ENCODE data around the gene LDB3. TPM values are rescaled to one million over a fixed set of nuclear protein-coding genes. Genes with fewer than 3 reads are reported as not detected.

Gene LDB3
- total RNA-seq, 1 experiment from 2014 or later, result 0.20 TPM

- Histone ChIP-seq H3K9ac (ENCODE audit: low read length) (no peak overlapping the region), H3K27me3 (ENCODE audit: insufficient read depth, low read length) (no peaks in the 10 kb centered on the region), H3K4me1 (ENCODE audit: control insufficient read depth in 1 of 2, insufficient read depth in 2 of 2, low read length in 2 of 2) (peaks cover 8 to 17% of the 10 kb centered on the region in 2 experiments; a peak in 3 of 4 replicates), H3K36me3 (ENCODE audit: control insufficient read depth in 1 of 2, insufficient read depth in 2 of 2, low read length in 2 of 2) (no peaks in the 10 kb centered on the region), H2AFZ (ENCODE audit: low read depth, low read length, poor library complexity, severe bottlenecking) (no peak overlapping the region), H3K27ac (ENCODE audit: low read depth, low read length) (no peak overlapping the region), H3K79me2 (ENCODE audit: insufficient read depth, low read length) (no peaks in the 10 kb centered on the region), H3K9me2 (ENCODE audit: insufficient read depth) (no peaks in the 10 kb centered on the region), H3K4me2 (ENCODE audit: low read length) (no peak overlapping the region), H4K20me1 (ENCODE audit: insufficient read depth) (no peaks in the 10 kb centered on the region), H3K4me3 (replicated peaks in 1 of 2; ENCODE audit: low read depth in 1 of 2, low read length in 2 of 2) (no peak overlapping the region), H3K9me3 (ENCODE audit: control insufficient read depth in 1 of 2, insufficient read depth in 1 of 2, low read depth in 1 of 2, low read length in 2 of 2) (no peaks in the 10 kb centered on the region)
- no peak for DNase-seq (ENCODE audit: low read depth, low spot score)
- no peak for ATAC-seq
- ChIA-PET CTCF (no interaction called here), RAD21 (ENCODE audit: low non-redundant PET in 1 of 2, low total read pairs in 2 of 2, uncharacterized antibody in 2 of 2, unreplicated experiment in 2 of 2) (no interaction called here), POLR2A (interaction anchor here (0.6 kb wide), 1 partner anchor 25 kb away, joined by 5 read pairs; no protein-coding TSS in a partner anchor)
- no TSS peak for BruUV-seq (replicated peaks)
- intact Hi-C loops (cut with micrococcal nuclease), result no loop called here
- no peak for TF ChIP-seq SIN3A (IDR thresholded peaks at IDR 0.05; ENCODE audit: low read depth)
- TF ChIP-seq EZH2 (IDR thresholded peaks at IDR 0.05), result no peak
- TF ChIP-seq JUND (IDR thresholded peaks at IDR 0.05), result no peak
- no peak for TF ChIP-seq ATF3 (IDR thresholded peaks at IDR 0.05)
- no peak for TF ChIP-seq ZFX (IDR thresholded peaks at IDR 0.05)
- no peak for TF ChIP-seq ZNF274 (IDR thresholded peaks at IDR 0.05; ENCODE audit: low read depth, low read length)
- no peak for TF ChIP-seq SRF (IDR thresholded peaks at IDR 0.05; ENCODE audit: low read depth)
- no peak for TF ChIP-seq MAX (IDR thresholded peaks at IDR 0.05)
- TF ChIP-seq TCF7L2 (IDR thresholded peaks at IDR 0.05; ENCODE audit: borderline replicate concordance, extremely low read depth, insufficient read depth, insufficient read length), result no peak
- TF ChIP-seq SP1 (IDR thresholded peaks at IDR 0.05; ENCODE audit: low read depth), result no peak
- no peak for TF ChIP-seq ZBTB33 (IDR thresholded peaks at IDR 0.05; ENCODE audit: extremely low read depth, insufficient replicate concordance, low read length)
- TF ChIP-seq EGR1 (IDR thresholded peaks at IDR 0.05; ENCODE audit: low read depth), result no peak
- no peak for TF ChIP-seq ELF1 (IDR thresholded peaks at IDR 0.05; ENCODE audit: borderline replicate concordance, low read depth)
- TF ChIP-seq CTCF (IDR thresholded peaks at IDR 0.05 in 2 of 3, conservative IDR thresholded peaks at IDR 0.05 in 1 of 3; ENCODE audit: borderline replicate concordance in 1 of 3, insufficient read depth in 1 of 3, low read depth in 2 of 3, low read length in 2 of 3), result no peak
- no peak for TF ChIP-seq POLR2AphosphoS5 (IDR thresholded peaks at IDR 0.05; ENCODE audit: low read depth, low read length)
- no peak for TF ChIP-seq RAD21 (IDR thresholded peaks at IDR 0.05; ENCODE audit: low read depth)
- TF ChIP-seq CEBPB (IDR thresholded peaks at IDR 0.05; ENCODE audit: low read depth), result no peak
- no peak for TF ChIP-seq FOSL1 (IDR thresholded peaks at IDR 0.05; ENCODE audit: low read depth)
These were observed 47.0 kb downstream of the LDB3 start for GRCh38 chr10:86715156-86715795.

Data from HCT116 (cell line).